ENCODE measurements around the gene GIMAP5. TPM values are rescaled to one million over a fixed set of nuclear protein-coding genes. Genes with fewer than 3 reads are reported as not detected.

Gene GIMAP5
- polyA plus RNA-seq, 1 of the 3 experiments (the other 2 are of a cell fraction): not detected

DNA sequence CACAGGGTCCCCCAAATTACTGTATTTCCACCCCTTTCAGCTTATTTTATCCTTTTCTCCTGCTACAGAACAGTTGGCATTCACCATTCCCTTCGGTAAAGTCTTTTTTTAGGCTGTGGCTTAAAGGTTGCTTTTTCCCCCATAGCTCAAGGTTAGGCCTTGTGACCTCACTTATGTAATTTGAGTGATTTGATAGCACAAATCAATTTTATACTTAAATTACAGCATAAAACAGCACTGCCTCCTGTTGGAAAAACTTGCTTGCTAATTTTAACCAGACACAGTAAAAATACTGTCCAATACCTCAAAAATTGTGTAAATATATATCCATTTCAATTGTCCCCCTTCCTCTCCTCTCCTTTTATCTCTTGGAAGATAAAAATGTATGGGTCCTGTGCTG, 13.8 kb upstream of the GIMAP5 start:
- Histone ChIP-seq H3K9me2 (no peaks in the 10 kb centered on the region), H3K36me3 (replicated peaks in 1 of 2; ENCODE audit: control insufficient read depth in 1 of 2, insufficient read depth in 2 of 2, low read length in 1 of 2) (no peaks in the 10 kb centered on the region), H3K9ac (no peak overlapping the region), H3K9me3 (no peaks in the 10 kb centered on the region), H3K4me2 (no peak overlapping the region), H2AFZ (ENCODE audit: low read depth) (no peak overlapping the region), H4K20me1 (ENCODE audit: insufficient read depth) (no peaks in the 10 kb centered on the region), H3K27me3 (ENCODE audit: insufficient read depth) (peaks cover 34% of the 10 kb centered on the region), H3K27ac (ENCODE audit: low read depth in 2 of 2, low read length in 1 of 2) (no peak overlapping the region), H3K4me3 (ENCODE audit: low read depth in 2 of 2, low read length in 1 of 2) (no peak overlapping the region), H3K79me2 (ENCODE audit: insufficient read depth) (no peaks in the 10 kb centered on the region), H3F3A (replicated peaks; ENCODE audit: insufficient read depth) (no peaks in the 10 kb centered on the region), H3K4me1 (ENCODE audit: control insufficient read depth in 1 of 2, insufficient read depth in 2 of 2, low read depth in 1 of 2, low read length in 1 of 2) (no peaks in the 10 kb centered on the region)
- POLR2A ChIA-PET: no interaction called here
- CTCF ChIA-PET: interaction anchor here (1.3 kb wide), 1 partner anchor 275 kb away, joined by 5 read pairs; no protein-coding TSS in a partner anchor
- DNase-seq: no peak
- TF ChIP-seq JUND (IDR thresholded peaks at IDR 0.05): no peak
- 2% methylated on average over 1 of the region's 1 CpG for WGBS (ENCODE audit: low lambda C conversion rate)

GRCh38 chr7:150727381-150727780, 9.8 kb upstream of the GIMAP5 start:
- ChIA-PET CTCF (no interaction called here), POLR2A (no interaction called here)
- Histone ChIP-seq H3K27ac (ENCODE audit: low read depth in 2 of 2, low read length in 1 of 2) (no peak overlapping the region), H4K20me1 (ENCODE audit: insufficient read depth) (no peaks in the 10 kb centered on the region), H3K4me1 (ENCODE audit: control insufficient read depth in 1 of 2, insufficient read depth in 2 of 2, low read depth in 1 of 2, low read length in 1 of 2) (no peaks in the 10 kb centered on the region), H3K36me3 (replicated peaks in 1 of 2; ENCODE audit: control insufficient read depth in 1 of 2, insufficient read depth in 2 of 2, low read length in 1 of 2) (no peaks in the 10 kb centered on the region), H3K27me3 (ENCODE audit: insufficient read depth) (no peaks in the 10 kb centered on the region; the same call in 1 of the 2 replicates), H2AFZ (ENCODE audit: low read depth) (no peak overlapping the region), H3F3A (replicated peaks; ENCODE audit: insufficient read depth) (no peaks in the 10 kb centered on the region), H3K4me2 (no peak overlapping the region), H3K9ac (no peak overlapping the region), H3K9me3 (no peaks in the 10 kb centered on the region; the same call in 1 of the 2 replicates), H3K79me2 (ENCODE audit: insufficient read depth) (no peaks in the 10 kb centered on the region), H3K4me3 (ENCODE audit: low read depth in 2 of 2, low read length in 1 of 2) (no peak overlapping the region), H3K9me2 (no peaks in the 10 kb centered on the region)
- no peak for TF ChIP-seq TAF1 (IDR thresholded peaks at IDR 0.05; ENCODE audit: borderline replicate concordance, low read depth, low read length)
- TF ChIP-seq, protein P1, sequence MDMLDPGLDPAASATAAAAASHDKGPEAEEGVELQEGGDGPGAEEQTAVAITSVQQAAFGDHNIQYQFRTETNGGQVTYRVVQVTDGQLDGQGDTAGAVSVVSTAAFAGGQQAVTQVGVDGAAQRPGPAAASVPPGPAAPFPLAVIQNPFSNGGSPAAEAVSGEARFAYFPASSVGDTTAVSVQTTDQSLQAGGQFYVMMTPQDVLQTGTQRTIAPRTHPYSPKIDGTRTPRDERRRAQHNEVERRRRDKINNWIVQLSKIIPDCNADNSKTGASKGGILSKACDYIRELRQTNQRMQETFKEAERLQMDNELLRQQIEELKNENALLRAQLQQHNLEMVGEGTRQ (IDR thresholded peaks at IDR 0.05; ENCODE audit: borderline replicate concordance, low read depth, low read length): no peak
- TF ChIP-seq CTCF (IDR thresholded peaks at IDR 0.05): no peak
- TF ChIP-seq GATA2 (CRISPR knock-in tag; IDR thresholded peaks at IDR 0.05): no peak
- no peak for TF ChIP-seq ELF1 (IDR thresholded peaks at IDR 0.05)
- DNase-seq: no peak
- 3% methylated on average over 3 of the region's 3 CpGs for WGBS (ENCODE audit: low lambda C conversion rate)

DNA sequence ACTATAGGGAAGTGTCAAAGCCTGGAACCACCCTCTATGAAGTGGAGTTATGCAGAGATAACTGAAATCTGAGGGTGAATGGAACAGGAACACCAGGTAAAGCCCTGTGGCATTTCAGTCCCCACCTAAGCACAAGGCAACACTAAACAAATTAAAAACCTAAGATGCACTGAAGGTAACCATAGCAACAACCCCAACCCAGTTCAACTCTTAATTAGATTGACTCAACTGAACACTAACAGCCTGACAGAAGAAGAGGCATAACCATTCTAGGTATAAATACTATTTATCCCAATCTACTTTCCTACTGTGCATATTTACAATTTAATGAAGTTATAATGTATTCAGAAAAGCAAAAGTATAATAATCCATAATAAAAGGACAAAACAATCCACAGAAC, 9.2 kb upstream of the GIMAP5 start:
- no peaks in the 10 kb centered on the region for H3K4me1 ChIP-seq (ENCODE audit: control insufficient read depth in 1 of 2, insufficient read depth in 2 of 2, low read depth in 1 of 2, low read length in 1 of 2)
- H3K27ac ChIP-seq (ENCODE audit: low read depth in 2 of 2, low read length in 1 of 2): no peak overlapping the region
- H3K36me3 ChIP-seq (replicated peaks in 1 of 2; ENCODE audit: control insufficient read depth in 1 of 2, insufficient read depth in 2 of 2, low read length in 1 of 2): no peaks in the 10 kb centered on the region
- no peaks in the 10 kb centered on the region; the same call in 1 of the 2 replicates for H3K9me3 ChIP-seq
- ChIA-PET POLR2A (no interaction called here), CTCF (no interaction called here)
- H3K4me2 ChIP-seq: no peak overlapping the region
- no peak for DNase-seq
- H3K4me3 ChIP-seq (ENCODE audit: low read depth in 2 of 2, low read length in 1 of 2): no peak overlapping the region
- H4K20me1 ChIP-seq (ENCODE audit: insufficient read depth): no peaks in the 10 kb centered on the region
- no peaks in the 10 kb centered on the region; the same call in 1 of the 2 replicates for H3K27me3 ChIP-seq (ENCODE audit: insufficient read depth)
- no peak overlapping the region for H3K9ac ChIP-seq
- no peak overlapping the region for H2AFZ ChIP-seq (ENCODE audit: low read depth)
- no peaks in the 10 kb centered on the region for H3F3A ChIP-seq (replicated peaks; ENCODE audit: insufficient read depth)
- H3K9me2 ChIP-seq: no peaks in the 10 kb centered on the region
- H3K79me2 ChIP-seq (ENCODE audit: insufficient read depth): no peaks in the 10 kb centered on the region
- no peak for TF ChIP-seq FOXJ3 (CRISPR knock-in tag; IDR thresholded peaks at IDR 0.05)
- no peak for TF ChIP-seq TAF1 (IDR thresholded peaks at IDR 0.05; ENCODE audit: borderline replicate concordance, low read depth, low read length)
- no peak for TF ChIP-seq RAD21 (IDR thresholded peaks at IDR 0.05; ENCODE audit: low read length)
- no peak for TF ChIP-seq POLR2AphosphoS5 (IDR thresholded peaks at IDR 0.05; ENCODE audit: low read depth, low read length)
- TF ChIP-seq, protein P2, sequence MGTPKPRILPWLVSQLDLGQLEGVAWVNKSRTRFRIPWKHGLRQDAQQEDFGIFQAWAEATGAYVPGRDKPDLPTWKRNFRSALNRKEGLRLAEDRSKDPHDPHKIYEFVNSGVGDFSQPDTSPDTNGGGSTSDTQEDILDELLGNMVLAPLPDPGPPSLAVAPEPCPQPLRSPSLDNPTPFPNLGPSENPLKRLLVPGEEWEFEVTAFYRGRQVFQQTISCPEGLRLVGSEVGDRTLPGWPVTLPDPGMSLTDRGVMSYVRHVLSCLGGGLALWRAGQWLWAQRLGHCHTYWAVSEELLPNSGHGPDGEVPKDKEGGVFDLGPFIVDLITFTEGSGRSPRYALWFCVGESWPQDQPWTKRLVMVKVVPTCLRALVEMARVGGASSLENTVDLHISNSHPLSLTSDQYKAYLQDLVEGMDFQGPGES (IDR thresholded peaks at IDR 0.05; ENCODE audit: low read depth, low read length): no peak
- TF ChIP-seq MXI1 (IDR thresholded peaks at IDR 0.05; ENCODE audit: low read depth, low read length): no peak
- no peak for TF ChIP-seq SIN3A (IDR thresholded peaks at IDR 0.05; ENCODE audit: borderline replicate concordance, low read depth, low read length)
- TF ChIP-seq EP300 (IDR thresholded peaks at IDR 0.05; ENCODE audit: borderline replicate concordance in 1 of 2, low read depth in 1 of 2, low read length in 1 of 2): no peak
- TF ChIP-seq, protein P3, sequence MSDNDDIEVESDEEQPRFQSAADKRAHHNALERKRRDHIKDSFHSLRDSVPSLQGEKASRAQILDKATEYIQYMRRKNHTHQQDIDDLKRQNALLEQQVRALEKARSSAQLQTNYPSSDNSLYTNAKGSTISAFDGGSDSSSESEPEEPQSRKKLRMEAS (IDR thresholded peaks at IDR 0.05; ENCODE audit: low read depth): no peak
- no peak for TF ChIP-seq EZH2phosphoT487 (IDR thresholded peaks at IDR 0.05; ENCODE audit: borderline replicate concordance, low read depth)
- TF ChIP-seq MEF2A (IDR thresholded peaks at IDR 0.05; ENCODE audit: borderline replicate concordance, low read depth): no peak
- no peak for TF ChIP-seq GATA2 (CRISPR knock-in tag; IDR thresholded peaks at IDR 0.05)
- no peak for TF ChIP-seq NFIC (IDR thresholded peaks at IDR 0.05; ENCODE audit: borderline replicate concordance)
- no peak for TF ChIP-seq JUND (IDR thresholded peaks at IDR 0.05)
